HepG2 (cell line): ENCODE results near the gene RPRD2. TPM values are rescaled to one million over a fixed set of nuclear protein-coding genes. Genes with fewer than 3 reads are reported as not detected.
A peak's percentile ranks its signal among the peaks of the same experiment; 100 is the strongest.

Experiments used
- ARNT2 ChIP-seq: sonication (generic); formaldehyde crosslinking; IDR thresholded peaks from 2 replicates; pipeline ENCODE4 v1.8.0; 2022; ENCODE audit warnings: mild to moderate bottlenecking, low read depth, missing genetic modification reagents, moderate library complexity
- ESRRA ChIP-seq: sonication (generic); formaldehyde crosslinking; IDR thresholded peaks from 2 replicates; pipeline ENCODE4 v1.5.1; 2020; ENCODE audit warnings: mild to moderate bottlenecking, low read depth, missing genetic modification reagents
- HES4 ChIP-seq: sonication (generic); formaldehyde crosslinking; IDR thresholded peaks from 2 replicates; pipeline ENCODE4 v1.9.0; 2021; ENCODE audit warnings: mild to moderate bottlenecking, missing genetic modification reagents, borderline replicate concordance
- KLF6 ChIP-seq: IDR thresholded peaks from 2 replicates; pipeline ENCODE4 v1.8.0; 2016; ENCODE audit warnings: missing biosample characterization, missing genetic modification reagents
- MED8 ChIP-seq: sonication (generic); formaldehyde crosslinking; IDR thresholded peaks from 2 replicates; pipeline ENCODE4 v1.8.1; 2023; ENCODE audit warnings: mild to moderate bottlenecking, missing genetic modification reagents; ENCODE audit not compliant: insufficient replicate concordance
- MTF2 ChIP-seq: sonication (generic); formaldehyde crosslinking; IDR thresholded peaks from 2 replicates; pipeline ENCODE4 v1.5.0; 2020; ENCODE audit warnings: missing genetic modification reagents, borderline replicate concordance
- POLR2A ChIP-seq, 2 experiments: IDR thresholded peaks; 2 replicates each; pipeline ENCODE4 v1.6.1; 2011; ENCODE audit warnings: low read depth in 2 of 2, low read length in 2 of 2, mild to moderate bottlenecking in 1 of 2, moderate library complexity in 1 of 2; ENCODE audit not compliant: insufficient read depth in 1 of 2
- SALL1 ChIP-seq: sonication (generic); formaldehyde crosslinking; IDR thresholded peaks from 2 replicates; pipeline ENCODE4 v1.8.0; 2022; ENCODE audit warnings: mild to moderate bottlenecking, missing genetic modification reagents
- SALL2 ChIP-seq: sonication (generic); formaldehyde crosslinking; IDR thresholded peaks from 2 replicates; pipeline ENCODE4 v1.8.1; 2023; ENCODE audit warnings: mild to moderate bottlenecking, missing genetic modification reagents, inconsistent platforms
- SATB2 ChIP-seq: sonication (generic); formaldehyde crosslinking; IDR thresholded peaks from 2 replicates; pipeline ENCODE4 v1.5.0; 2020; ENCODE audit warnings: missing genetic modification reagents
- STAT5B ChIP-seq: sonication (generic); formaldehyde crosslinking; IDR thresholded peaks from 2 replicates; pipeline ENCODE4 v1.4.0; 2020; ENCODE audit warnings: missing genetic modification reagents
- TAF1 ChIP-seq: sonication (generic); formaldehyde crosslinking; IDR thresholded peaks from 2 replicates; pipeline ENCODE4 v1.4.0; 2020; ENCODE audit warnings: missing genetic modification reagents
- TSC22D2 ChIP-seq: sonication (generic); formaldehyde crosslinking; IDR thresholded peaks from 2 replicates; pipeline ENCODE4 v1.5.1; 2020; ENCODE audit warnings: missing genetic modification reagents, mild to moderate bottlenecking, borderline replicate concordance
- ZNF614 ChIP-seq: IDR thresholded peaks from 2 replicates; pipeline ENCODE4 v1.6.1; 2018; ENCODE audit warnings: missing biosample characterization, missing genetic modification reagents, inconsistent platforms, borderline replicate concordance
- ZNF776 ChIP-seq: sonication (generic); formaldehyde crosslinking; IDR thresholded peaks from 2 replicates; pipeline ENCODE4 v1.4.0; 2020; ENCODE audit warnings: mild to moderate bottlenecking, missing genetic modification reagents
- polyA plus RNA-seq, 8 experiments: library from polyadenylated mRNA; depleted of rRNA in 3 of 8; stranded (reverse) in 7 of 8; unstranded in 1 of 8; fragments of >200 nt; fragmentation: Illumina TruSeq in 4 of 8; extraction: Trizol in 4 of 8; gene quantifications; 2 replicates each; pipeline versions ENCODE4 v1.2.1 to v1.2.3, GENCODE V29; 2011 to 2016; ENCODE audit warnings: low read depth in 4 of 8, missing spikeins in 1 of 8, mixed read lengths in 1 of 8; ENCODE audit not compliant: insufficient read depth in 1 of 8
- total RNA-seq, 5 experiments: library from RNA; depleted of rRNA; stranded (reverse); fragments of >200 nt; fragmentation: Illumina TruSeq; extraction: Trizol; gene quantifications; 2 replicates each; pipeline ENCODE4 v1.2.3, GENCODE V29; 2016; ENCODE audit warnings: low read depth in 1 of 5
- TF ChIP-seq, protein P1 (sequence below): sonication (generic); formaldehyde crosslinking; IDR thresholded peaks from 2 replicates; pipeline ENCODE4 v1.5.0; 2020; ENCODE audit warnings: missing genetic modification reagents
- TF ChIP-seq, protein P2 (sequence below): sonication (generic); formaldehyde crosslinking; IDR thresholded peaks from 2 replicates; pipeline ENCODE4 v1.5.0; 2020; ENCODE audit warnings: mild to moderate bottlenecking, missing genetic modification reagents, moderate library complexity
- TF ChIP-seq, protein P3 (sequence below): sonication (generic); formaldehyde crosslinking; IDR thresholded peaks from 2 replicates; pipeline ENCODE4 v1.9.0; 2021; ENCODE audit warnings: missing genetic modification reagents, borderline replicate concordance
- TF ChIP-seq, protein P4 (sequence below): sonication (generic); formaldehyde crosslinking; IDR thresholded peaks from 2 replicates; pipeline ENCODE4 v1.5.0; 2020; ENCODE audit warnings: missing genetic modification reagents
- TF ChIP-seq, protein P5 (sequence below): IDR thresholded peaks from 2 replicates; pipeline ENCODE4 v1.6.1; 2016; ENCODE audit warnings: mild to moderate bottlenecking, missing biosample characterization, missing genetic modification reagents

RPRD2 gene
- total and polyA plus RNA-seq, 2 of the 13 experiments (the other 11 are each of a cell fraction or from before 2014, with no cell fraction given): 8.0 to 8.9 TPM

DNA sequence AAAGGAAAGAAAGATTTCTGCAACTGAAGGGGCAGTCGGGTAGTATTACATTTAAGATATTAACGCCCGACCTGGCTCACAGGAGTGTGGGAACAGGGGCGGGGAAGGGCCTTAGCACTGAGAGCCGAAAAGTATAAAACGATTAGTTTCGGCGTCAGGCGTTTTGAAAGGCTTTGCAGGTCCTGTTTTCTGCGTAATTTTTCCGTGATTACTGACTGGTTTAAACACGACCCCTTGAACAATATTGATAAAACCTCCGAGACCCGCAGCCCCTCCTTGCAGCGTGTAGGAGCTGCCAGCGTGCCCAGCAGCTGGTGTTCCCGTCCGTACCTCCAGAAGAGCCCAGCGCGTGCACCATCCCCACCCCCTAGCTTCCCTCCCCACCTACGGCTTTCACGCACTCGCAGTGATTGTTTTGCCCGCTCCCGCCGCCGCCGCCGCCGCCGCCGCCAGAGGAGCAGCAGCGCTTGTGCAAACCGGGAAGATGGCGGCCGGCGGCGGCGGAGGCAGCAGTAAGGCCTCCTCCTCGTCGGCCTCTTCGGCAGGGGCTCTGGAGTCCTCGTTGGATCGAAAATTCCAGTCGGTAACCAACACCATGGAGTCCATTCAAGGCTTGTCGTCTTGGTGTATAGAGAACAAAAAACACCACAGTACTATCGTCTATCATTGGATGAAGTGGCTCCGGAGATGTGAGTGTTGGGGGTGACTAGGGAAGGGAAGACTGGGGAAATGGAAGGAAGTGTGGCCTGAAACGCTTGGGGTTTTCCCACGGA, 470 bp downstream of the RPRD2 start (continued):
- TF ChIP-seq, protein P1, sequence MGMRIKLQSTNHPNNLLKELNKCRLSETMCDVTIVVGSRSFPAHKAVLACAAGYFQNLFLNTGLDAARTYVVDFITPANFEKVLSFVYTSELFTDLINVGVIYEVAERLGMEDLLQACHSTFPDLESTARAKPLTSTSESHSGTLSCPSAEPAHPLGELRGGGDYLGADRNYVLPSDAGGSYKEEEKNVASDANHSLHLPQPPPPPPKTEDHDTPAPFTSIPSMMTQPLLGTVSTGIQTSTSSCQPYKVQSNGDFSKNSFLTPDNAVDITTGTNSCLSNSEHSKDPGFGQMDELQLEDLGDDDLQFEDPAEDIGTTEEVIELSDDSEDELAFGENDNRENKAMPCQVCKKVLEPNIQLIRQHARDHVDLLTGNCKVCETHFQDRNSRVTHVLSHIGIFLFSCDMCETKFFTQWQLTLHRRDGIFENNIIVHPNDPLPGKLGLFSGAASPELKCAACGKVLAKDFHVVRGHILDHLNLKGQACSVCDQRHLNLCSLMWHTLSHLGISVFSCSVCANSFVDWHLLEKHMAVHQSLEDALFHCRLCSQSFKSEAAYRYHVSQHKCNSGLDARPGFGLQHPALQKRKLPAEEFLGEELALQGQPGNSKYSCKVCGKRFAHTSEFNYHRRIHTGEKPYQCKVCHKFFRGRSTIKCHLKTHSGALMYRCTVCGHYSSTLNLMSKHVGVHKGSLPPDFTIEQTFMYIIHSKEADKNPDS (CRISPR knock-in tag): no peak
- no peak for TF ChIP-seq MED8 (CRISPR knock-in tag)
- no peak; the same call in 1 of the 2 replicates for TF ChIP-seq ZNF776 (CRISPR knock-in tag)
- TF ChIP-seq SALL2 (CRISPR knock-in tag): 0 out of 2 replicates have a peak, but pooled peaks have one; percentile 24
- TF ChIP-seq MTF2 (CRISPR knock-in tag): no peak
- TF ChIP-seq SATB2: peak; percentile 28; the same call in 1 of the 2 replicates
- TF ChIP-seq ESRRA (CRISPR knock-in tag): no peak; the same call in 1 of the 2 replicates
- TF ChIP-seq STAT5B (CRISPR knock-in tag): no peak
- peak; percentile 55; the same call in 1 of the 2 replicates for TF ChIP-seq ARNT2 (CRISPR knock-in tag)
- TF ChIP-seq, protein P2, sequence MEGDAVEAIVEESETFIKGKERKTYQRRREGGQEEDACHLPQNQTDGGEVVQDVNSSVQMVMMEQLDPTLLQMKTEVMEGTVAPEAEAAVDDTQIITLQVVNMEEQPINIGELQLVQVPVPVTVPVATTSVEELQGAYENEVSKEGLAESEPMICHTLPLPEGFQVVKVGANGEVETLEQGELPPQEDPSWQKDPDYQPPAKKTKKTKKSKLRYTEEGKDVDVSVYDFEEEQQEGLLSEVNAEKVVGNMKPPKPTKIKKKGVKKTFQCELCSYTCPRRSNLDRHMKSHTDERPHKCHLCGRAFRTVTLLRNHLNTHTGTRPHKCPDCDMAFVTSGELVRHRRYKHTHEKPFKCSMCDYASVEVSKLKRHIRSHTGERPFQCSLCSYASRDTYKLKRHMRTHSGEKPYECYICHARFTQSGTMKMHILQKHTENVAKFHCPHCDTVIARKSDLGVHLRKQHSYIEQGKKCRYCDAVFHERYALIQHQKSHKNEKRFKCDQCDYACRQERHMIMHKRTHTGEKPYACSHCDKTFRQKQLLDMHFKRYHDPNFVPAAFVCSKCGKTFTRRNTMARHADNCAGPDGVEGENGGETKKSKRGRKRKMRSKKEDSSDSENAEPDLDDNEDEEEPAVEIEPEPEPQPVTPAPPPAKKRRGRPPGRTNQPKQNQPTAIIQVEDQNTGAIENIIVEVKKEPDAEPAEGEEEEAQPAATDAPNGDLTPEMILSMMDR (CRISPR knock-in tag): no peak
- peak; percentile 62 to 70 for TF ChIP-seq POLR2A (IDR thresholded peaks at IDR 0.05; ENCODE audit: insufficient read depth in 1 of 2, low read depth in 2 of 2, low read length in 2 of 2)
- TF ChIP-seq TAF1 (CRISPR knock-in tag): peak; percentile 63
- TF ChIP-seq, protein P3, sequence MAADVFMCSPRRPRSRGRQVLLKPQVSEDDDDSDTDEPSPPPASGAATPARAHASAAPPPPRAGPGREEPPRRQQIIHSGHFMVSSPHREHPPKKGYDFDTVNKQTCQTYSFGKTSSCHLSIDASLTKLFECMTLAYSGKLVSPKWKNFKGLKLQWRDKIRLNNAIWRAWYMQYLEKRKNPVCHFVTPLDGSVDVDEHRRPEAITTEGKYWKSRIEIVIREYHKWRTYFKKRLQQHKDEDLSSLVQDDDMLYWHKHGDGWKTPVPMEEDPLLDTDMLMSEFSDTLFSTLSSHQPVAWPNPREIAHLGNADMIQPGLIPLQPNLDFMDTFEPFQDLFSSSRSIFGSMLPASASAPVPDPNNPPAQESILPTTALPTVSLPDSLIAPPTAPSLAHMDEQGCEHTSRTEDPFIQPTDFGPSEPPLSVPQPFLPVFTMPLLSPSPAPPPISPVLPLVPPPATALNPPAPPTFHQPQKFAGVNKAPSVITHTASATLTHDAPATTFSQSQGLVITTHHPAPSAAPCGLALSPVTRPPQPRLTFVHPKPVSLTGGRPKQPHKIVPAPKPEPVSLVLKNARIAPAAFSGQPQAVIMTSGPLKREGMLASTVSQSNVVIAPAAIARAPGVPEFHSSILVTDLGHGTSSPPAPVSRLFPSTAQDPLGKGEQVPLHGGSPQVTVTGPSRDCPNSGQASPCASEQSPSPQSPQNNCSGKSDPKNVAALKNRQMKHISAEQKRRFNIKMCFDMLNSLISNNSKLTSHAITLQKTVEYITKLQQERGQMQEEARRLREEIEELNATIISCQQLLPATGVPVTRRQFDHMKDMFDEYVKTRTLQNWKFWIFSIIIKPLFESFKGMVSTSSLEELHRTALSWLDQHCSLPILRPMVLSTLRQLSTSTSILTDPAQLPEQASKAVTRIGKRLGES: no peak
- TF ChIP-seq ZNF614: peak; percentile 43; the same call in 1 of the 2 replicates
- TF ChIP-seq HES4 (CRISPR knock-in tag): peak; percentile 59; the same call in 1 of the 2 replicates
- TF ChIP-seq, protein P4, sequence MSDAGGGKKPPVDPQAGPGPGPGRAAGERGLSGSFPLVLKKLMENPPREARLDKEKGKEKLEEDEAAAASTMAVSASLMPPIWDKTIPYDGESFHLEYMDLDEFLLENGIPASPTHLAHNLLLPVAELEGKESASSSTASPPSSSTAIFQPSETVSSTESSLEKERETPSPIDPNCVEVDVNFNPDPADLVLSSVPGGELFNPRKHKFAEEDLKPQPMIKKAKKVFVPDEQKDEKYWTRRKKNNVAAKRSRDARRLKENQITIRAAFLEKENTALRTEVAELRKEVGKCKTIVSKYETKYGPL (CRISPR knock-in tag): no peak
- TF ChIP-seq KLF6 (CRISPR knock-in tag): 0 out of 2 replicates have a peak, but pooled peaks have one; percentile 14
- TF ChIP-seq, protein P5, sequence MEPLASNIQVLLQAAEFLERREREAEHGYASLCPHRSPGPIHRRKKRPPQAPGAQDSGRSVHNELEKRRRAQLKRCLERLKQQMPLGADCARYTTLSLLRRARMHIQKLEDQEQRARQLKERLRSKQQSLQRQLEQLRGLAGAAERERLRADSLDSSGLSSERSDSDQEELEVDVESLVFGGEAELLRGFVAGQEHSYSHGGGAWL (CRISPR knock-in tag): peak; percentile 43; the same call in 1 of the 2 replicates
- TF ChIP-seq TSC22D2 (CRISPR knock-in tag): no peak
- TF ChIP-seq SALL1: peak; percentile 57
